IMR-90 (cell line): ENCODE measurements around the gene PERM1. TPM values are rescaled to one million over a fixed set of nuclear protein-coding genes. Genes with fewer than 3 reads are reported as not detected.

Experiments used
- ATAC-seq: fragments of 200-7000 bp; cut with Tn5 transposase; 2 replicates; pipeline ENCODE4 v1.9.1; 2020; ENCODE audit warnings: low read depth, mild to moderate bottlenecking, moderate library complexity
- BruUV-seq: library from RNA; stranded (reverse); fragments of 400-500 nt; replicated peaks from 2 replicates; lab custom pipeline; 2021; lab: Mats Ljungman, UMichigan
- CTCF ChIA-PET: fragments of 300-600 bp; formaldehyde crosslinking; extraction: SDS; loops from one replicate; lab custom pipeline; 2021; ENCODE audit warnings: antibody characterized with exemption; lab: Yijun Ruan, JAX
- POLR2A ChIA-PET: fragments of 300-600 bp; sonication (Branson Sonifier 250); formaldehyde crosslinking; loops from one replicate; lab custom pipeline; 2022; ENCODE audit warnings: antibody characterized with exemption; ENCODE audit not compliant: unreplicated experiment; lab: Charles Lee
- DNase-seq: peaks from one replicate; pipeline ENCODE4 v3.0.0; 2013
- H2AFZ ChIP-seq: replicated peaks from 2 replicates; pipeline ENCODE3; 2013; ENCODE audit warnings: low read length, mild to moderate bottlenecking; ENCODE audit not compliant: poor library complexity
- H2AK5ac ChIP-seq: 2 replicates; pipeline ENCODE4 v1.6.1; 2013; ENCODE audit warnings: low read depth, low read length, inconsistent platforms
- H2AK9ac ChIP-seq: replicated peaks from 2 replicates; pipeline ENCODE3; 2013; ENCODE audit warnings: mild to moderate bottlenecking, low read depth, low read length, moderate library complexity; ENCODE audit not compliant: poor library complexity
- H2BK120ac ChIP-seq: 2 replicates; pipeline ENCODE4 v1.6.1; 2013; ENCODE audit warnings: low read depth, low read length, inconsistent platforms
- H2BK15ac ChIP-seq: 3 replicates; pipeline ENCODE4 v1.6.1; 2013; ENCODE audit warnings: low read depth, low read length, inconsistent platforms
- H2BK20ac ChIP-seq: 2 replicates; pipeline ENCODE4 v1.6.1; 2013; ENCODE audit warnings: low read depth, mild to moderate bottlenecking, inconsistent platforms, low read length, moderate library complexity
- H2BK5ac ChIP-seq: 2 replicates; pipeline ENCODE4 v1.6.1; 2013; ENCODE audit warnings: mild to moderate bottlenecking, low read depth, low read length, inconsistent platforms; ENCODE audit not compliant: poor library complexity, severe bottlenecking
- H3K14ac ChIP-seq: replicated peaks from 2 replicates; pipeline ENCODE4 v1.6.1; 2013; ENCODE audit warnings: low read depth, low read length, inconsistent platforms
- H3K18ac ChIP-seq: 2 replicates; pipeline ENCODE4 v1.6.1; 2013; ENCODE audit warnings: low read depth, low read length, control low read depth
- H3K23ac ChIP-seq: 2 replicates; pipeline ENCODE4 v1.6.1; 2013; ENCODE audit warnings: low read depth, low read length, inconsistent platforms
- H3K27ac ChIP-seq: 2 replicates; pipeline ENCODE4 v1.5.1; 2013; ENCODE audit warnings: mild to moderate bottlenecking, control low read depth, low read length; ENCODE audit not compliant: insufficient read depth
- H3K27me3 ChIP-seq: 2 replicates; pipeline ENCODE4 v1.6.1; 2013; ENCODE audit warnings: low read length; ENCODE audit not compliant: control insufficient read depth, insufficient read depth
- H3K36me3 ChIP-seq: 2 replicates; pipeline ENCODE4 v1.6.1; 2013; ENCODE audit warnings: low read length, mixed read lengths; ENCODE audit not compliant: control insufficient read depth, insufficient read depth
- H3K4ac ChIP-seq: 2 replicates; pipeline ENCODE4 v1.6.1; 2013; ENCODE audit warnings: low read depth, low read length, inconsistent platforms
- H3K4me1 ChIP-seq: 2 replicates; pipeline ENCODE4 v1.6.1; 2013; ENCODE audit warnings: low read length, mixed read lengths; ENCODE audit not compliant: control insufficient read depth, insufficient read depth
- H3K4me2 ChIP-seq: 2 replicates; pipeline ENCODE4 v1.6.1; 2013; ENCODE audit warnings: low read depth, mild to moderate bottlenecking, control low read depth, low read length, moderate library complexity
- H3K4me3 ChIP-seq: 2 replicates; pipeline ENCODE4 v1.5.1; 2013; ENCODE audit warnings: low read depth, mild to moderate bottlenecking, control low read depth, low read length, moderate library complexity; ENCODE audit not compliant: insufficient read depth
- H3K56ac ChIP-seq: 2 replicates; pipeline ENCODE4 v1.6.1; 2013; ENCODE audit warnings: low read length, inconsistent platforms; ENCODE audit not compliant: insufficient read depth; ENCODE audit errors: extremely low read depth
- H3K79me1 ChIP-seq, 2 experiments: 2 replicates each; pipeline ENCODE4 v1.6.1; 2013; ENCODE audit warnings: low read length in 2 of 2, inconsistent platforms in 1 of 2, low read depth in 1 of 2
- H3K9ac ChIP-seq: 2 replicates; pipeline ENCODE4 v1.6.1; 2013; ENCODE audit warnings: low read depth, low read length, control low read depth
- H3K9me1 ChIP-seq: 2 replicates; pipeline ENCODE4 v1.6.1; 2013; ENCODE audit warnings: low read length, inconsistent platforms; ENCODE audit not compliant: insufficient read depth
- H3K9me3 ChIP-seq: 2 replicates; pipeline ENCODE4 v1.6.1; 2013; ENCODE audit warnings: low read length; ENCODE audit not compliant: control insufficient read depth, insufficient read depth
- H4K20me1 ChIP-seq: 2 replicates; pipeline ENCODE4 v1.6.1; 2013; ENCODE audit warnings: low read length, inconsistent platforms; ENCODE audit not compliant: insufficient read depth
- H4K5ac ChIP-seq: 2 replicates; pipeline ENCODE4 v1.6.1; 2013; ENCODE audit warnings: mild to moderate bottlenecking, low read depth, low read length, control low read depth
- H4K8ac ChIP-seq, 2 experiments: 2 replicates each; pipeline ENCODE4 v1.6.1; 2013; ENCODE audit warnings: low read depth in 2 of 2, low read length in 2 of 2, control low read depth in 1 of 2, inconsistent platforms in 1 of 2
- H4K91ac ChIP-seq: 2 replicates; pipeline ENCODE4 v1.6.1; 2013; ENCODE audit warnings: low read depth, low read length, inconsistent platforms; ENCODE audit not compliant: insufficient read depth
- CHD1 ChIP-seq: IDR thresholded peaks from 2 replicates; pipeline ENCODE4 v1.6.1; 2012; ENCODE audit warnings: low read depth, low read length, improper control_type of control experiment
- MAZ ChIP-seq: IDR thresholded peaks from 2 replicates; pipeline ENCODE4 v1.6.1; 2012; ENCODE audit warnings: low read depth, mild to moderate bottlenecking, low read length, improper control_type of control experiment, moderate library complexity, borderline replicate concordance
- RAD21 ChIP-seq: IDR thresholded peaks from 2 replicates; pipeline ENCODE4 v1.6.1; 2012; ENCODE audit warnings: low read length, improper control_type of control experiment
- SMC3 ChIP-seq: fragments of 150-350 bp; IDR thresholded peaks from 2 replicates; pipeline ENCODE4 v1.6.1; 2016; ENCODE audit warnings: low read depth, mild to moderate bottlenecking, antibody characterized with exemption, low read length, moderate library complexity
- WGBS, 2 experiments: methylation state at CpG; one replicate each; pipeline versions ENCODE4 v1.1.5 to v1.1.7; 2013; ENCODE audit warnings: missing lambda C conversion rate in 2 of 2; ENCODE audit not compliant: insufficient read length in 1 of 2; ENCODE audit errors: extremely low coverage in 2 of 2; 5-methylcytosine and 5-hydroxymethylcytosine counted together
- dilution Hi-C: fragments of 300-500 bp; cut with HindIII; formaldehyde crosslinking; loops from one replicate; pipeline ENCODE4 v1.14.3; 2018; ENCODE audit warnings: low sequenced_read_pairs; ENCODE audit not compliant: unreplicated experiment
- in situ Hi-C: fragments of 300-500 bp; cut with MboI; formaldehyde crosslinking; loops from 3 replicates; pipeline ENCODE4 v1.14.3; 2019; ENCODE audit warnings: low sequenced_read_pairs, inconsistent platforms, mixed read lengths
- intact Hi-C: fragments of 100-400 bp; cut with micrococcal nuclease; formaldehyde crosslinking; loops from 2 replicates; pipeline ENCODE4 v1.10.0; 2022
- polyA plus RNA-seq, 3 experiments: library from polyadenylated mRNA; depleted of rRNA; stranded (reverse); fragments of >200 nt; gene quantifications; 2 replicates each; pipeline ENCODE4 v1.2.3, GENCODE V29; 2012; ENCODE audit warnings: low replicate concordance in 1 of 3
- total RNA-seq: library from RNA; depleted of rRNA; stranded (reverse); fragments of >200 nt; gene quantifications from 2 replicates; pipeline ENCODE4 v1.2.3, GENCODE V29; 2012
- TF ChIP-seq, protein P1 (sequence below): fragments of 150-350 bp; IDR thresholded peaks from 2 replicates; pipeline ENCODE4 v1.6.1; 2017; ENCODE audit warnings: mild to moderate bottlenecking, antibody characterized with exemption, low read length, low read depth

Gene PERM1
- total and polyA plus RNA-seq, 2 of the 4 experiments (the other 2 are of a cell fraction), result not detected

DNA sequence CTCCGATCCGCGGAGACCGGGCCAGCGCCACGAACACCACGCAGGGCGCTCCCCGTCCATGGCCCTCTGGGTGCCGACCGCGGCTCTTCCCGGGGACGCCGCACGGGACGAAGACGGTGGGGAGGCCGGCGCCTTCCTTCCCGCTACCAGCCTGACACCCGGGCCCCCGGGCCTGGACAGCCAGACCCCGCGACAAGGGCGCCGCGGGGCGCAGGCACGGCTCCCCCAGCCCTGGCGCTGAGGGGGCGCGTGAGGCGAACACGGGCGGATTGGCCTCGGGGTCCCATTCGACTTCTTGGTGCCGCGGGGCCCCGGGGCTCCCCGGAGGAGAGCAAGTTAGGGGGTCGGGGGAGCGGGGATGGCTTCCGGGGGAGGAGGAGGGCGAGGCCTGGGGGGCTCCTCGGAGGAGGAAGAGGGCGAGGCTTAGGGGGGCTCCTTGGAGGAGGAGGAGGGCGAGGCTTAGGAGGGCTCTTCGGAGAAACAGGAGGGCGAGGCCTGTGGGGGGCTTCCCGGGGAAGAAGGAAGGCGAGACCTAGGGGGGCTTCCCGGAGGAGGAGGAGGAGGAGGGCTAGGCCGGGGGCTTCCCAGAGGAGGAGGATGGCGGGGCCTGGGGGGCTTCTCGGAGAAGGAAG is 22.0 kb downstream of the PERM1 start:
- peak overlapping the region; percentile 50; the same call in 1 of the 2 replicates for H3K4ac ChIP-seq
- H2BK15ac ChIP-seq, result no peak overlapping the region; the same call in 2 of the 3 replicates
- intact Hi-C loops, result loop anchor here (5.0 kb wide), 1 partner anchor 38 kb away; the partner anchor contains the start of gene SAMD11
- H2AK5ac ChIP-seq, result no peak overlapping the region
- peak overlapping the region; percentile 36 for H3K9ac ChIP-seq
- peak overlapping the region; percentile 55; the same call in 1 of the 2 replicates for H3K4me2 ChIP-seq
- peak overlapping the region; percentile 91 for H3K4me3 ChIP-seq
- H3K4me1 ChIP-seq, result peaks cover 10% of the 10 kb centered on the region
- 0 out of 2 replicates have a peak, but pooled peaks cover 8% of the 10 kb centered on the region for H3K9me1 ChIP-seq
- 47% methylated on average over 31 of the region's 57 CpGs; no CpG with 5 or more reads in 1 of the 2 experiments for WGBS, 2 experiments
- H4K91ac ChIP-seq, result no peak overlapping the region
- H3K79me1 ChIP-seq, result peaks cover 12 to 54% of the 10 kb centered on the region in 2 experiments
- H4K20me1 ChIP-seq, result peaks cover 15% of the 10 kb centered on the region
- peak overlapping the region; percentile 78 to 81; a peak in 2 of 4 replicates for H4K8ac ChIP-seq
- no peaks in the 10 kb centered on the region for H3K9me3 ChIP-seq
- H3K18ac ChIP-seq, result no peak overlapping the region; the same call in 1 of the 2 replicates
- H3K14ac ChIP-seq, result no peak overlapping the region
- peaks cover 38% of the 10 kb centered on the region for H3K36me3 ChIP-seq
- H2BK5ac ChIP-seq, result no peak overlapping the region
- H3K27ac ChIP-seq, result peak overlapping the region; percentile 69
- no peak overlapping the region for H3K23ac ChIP-seq
- H2AK9ac ChIP-seq, result peak overlapping the region; percentile 88
- no peak overlapping the region; the same call in 1 of the 2 replicates for H4K5ac ChIP-seq
- H2BK120ac ChIP-seq, result 0 out of 2 replicates have a peak overlapping the region, but pooled peaks have one; percentile 54
- no peak overlapping the region for H2BK20ac ChIP-seq
- H3K27me3 ChIP-seq, result no peaks in the 10 kb centered on the region
- no peak for ATAC-seq
- ChIA-PET CTCF (no interaction called here), POLR2A (no interaction called here)
- in situ Hi-C loops, result loop anchor here (5.0 kb wide), 1 partner anchor 48 kb away; no protein-coding TSS in a partner anchor
- no peak overlapping the region for H3K56ac ChIP-seq
- DNase-seq, result no peak
- BruUV-seq, result no TSS peak
- dilution Hi-C loops, result no loop called here
- TF ChIP-seq, protein P1, sequence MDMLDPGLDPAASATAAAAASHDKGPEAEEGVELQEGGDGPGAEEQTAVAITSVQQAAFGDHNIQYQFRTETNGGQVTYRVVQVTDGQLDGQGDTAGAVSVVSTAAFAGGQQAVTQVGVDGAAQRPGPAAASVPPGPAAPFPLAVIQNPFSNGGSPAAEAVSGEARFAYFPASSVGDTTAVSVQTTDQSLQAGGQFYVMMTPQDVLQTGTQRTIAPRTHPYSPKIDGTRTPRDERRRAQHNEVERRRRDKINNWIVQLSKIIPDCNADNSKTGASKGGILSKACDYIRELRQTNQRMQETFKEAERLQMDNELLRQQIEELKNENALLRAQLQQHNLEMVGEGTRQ, result no peak
- TF ChIP-seq MAZ (no peak), CHD1 (no peak), SMC3 (no peak), RAD21 (no peak)
- H2AFZ ChIP-seq, result peak overlapping the region; percentile 89
